Astrocyte (in vitro differentiated cells and primary cell): Measurements from ENCODE around the gene CLCF1. TPM values are rescaled to one million over a fixed set of nuclear protein-coding genes. Genes with fewer than 3 reads are reported as not detected.

ENCODE experiments used
- DNase-seq: peaks from one replicate; pipeline ENCODE4 v3.0.0-alpha.2; 2010; ENCODE audit warnings: low read depth
- FAIRE-seq: peaks from 2 replicates; lab custom pipeline; 2011; peaks lifted over from hg19 to GRCh38; lab: Jason Lieb, UNC
- H2AFZ ChIP-seq: 2 replicates; pipeline ENCODE4 v1.6.0; 2012; ENCODE audit warnings: low read depth, low read length, inconsistent platforms
- H3K27ac ChIP-seq: 2 replicates; pipeline ENCODE4 v1.5.1; 2011; ENCODE audit warnings: low read depth, low read length, inconsistent platforms
- H3K27me3 ChIP-seq: 2 replicates; pipeline ENCODE4 v1.6.0; 2011; ENCODE audit warnings: low read length, inconsistent platforms; ENCODE audit not compliant: insufficient read depth
- H3K36me3 ChIP-seq: 2 replicates; pipeline ENCODE4 v1.5.1; 2011; ENCODE audit warnings: low read length, inconsistent platforms; ENCODE audit not compliant: insufficient read depth
- H3K4me1 ChIP-seq: 2 replicates; pipeline ENCODE4 v1.5.1; 2011; ENCODE audit warnings: low read length, inconsistent platforms; ENCODE audit not compliant: insufficient read depth
- H3K4me2 ChIP-seq: 2 replicates; pipeline ENCODE4 v1.6.0; 2012; ENCODE audit warnings: low read length, inconsistent platforms
- H3K4me3 ChIP-seq: 2 replicates; pipeline ENCODE4 v1.5.1; 2011; ENCODE audit warnings: low read depth, mild to moderate bottlenecking, low read length, inconsistent platforms; ENCODE audit not compliant: insufficient read depth
- H3K79me2 ChIP-seq: 2 replicates; pipeline ENCODE4 v1.6.0; 2012; ENCODE audit warnings: mild to moderate bottlenecking, low read length, inconsistent platforms; ENCODE audit not compliant: insufficient read depth
- H3K9ac ChIP-seq: 2 replicates; pipeline ENCODE4 v1.6.0; 2012; ENCODE audit warnings: mild to moderate bottlenecking, low read length, inconsistent platforms
- H3K9me3 ChIP-seq: 2 replicates; pipeline ENCODE4 v1.5.1; 2012; ENCODE audit warnings: low read depth, mild to moderate bottlenecking, low read length, inconsistent platforms; ENCODE audit not compliant: insufficient read depth
- H4K20me1 ChIP-seq: 2 replicates; pipeline ENCODE4 v1.6.0; 2012; ENCODE audit warnings: low read length, inconsistent platforms; ENCODE audit not compliant: insufficient read depth
- H3K27ac Mint-ChIP-seq: one replicate; pipeline ENCODE4 v1.8.0; 2021; ENCODE audit warnings: mild to moderate bottlenecking, mixed read lengths; ENCODE audit not compliant: unreplicated experiment
- H3K27me3 Mint-ChIP-seq: one replicate; pipeline ENCODE4 v1.8.0; 2021; ENCODE audit warnings: low read depth, mixed read lengths; ENCODE audit not compliant: unreplicated experiment
- H3K36me3 Mint-ChIP-seq: one replicate; pipeline ENCODE4 v1.8.0; 2021; ENCODE audit warnings: low read depth, mixed read lengths; ENCODE audit not compliant: unreplicated experiment
- H3K4me1 Mint-ChIP-seq: one replicate; pipeline ENCODE4 v1.8.0; 2021; ENCODE audit warnings: low read depth, mixed read lengths; ENCODE audit not compliant: unreplicated experiment
- H3K4me3 Mint-ChIP-seq: one replicate; pipeline ENCODE4 v1.8.0; 2021; ENCODE audit warnings: mild to moderate bottlenecking, moderate library complexity, mixed read lengths; ENCODE audit not compliant: unreplicated experiment
- H3K9me3 Mint-ChIP-seq: one replicate; pipeline ENCODE4 v1.8.0; 2021; ENCODE audit warnings: mild to moderate bottlenecking, mixed read lengths; ENCODE audit not compliant: unreplicated experiment
- CTCF ChIP-seq: IDR thresholded peaks from 2 replicates; pipeline ENCODE4 v1.5.1; 2011; ENCODE audit warnings: low read depth, mild to moderate bottlenecking, inconsistent platforms, low read length, moderate library complexity; ENCODE audit not compliant: insufficient read depth
- EZH2 ChIP-seq: IDR thresholded peaks from 2 replicates; pipeline ENCODE4 v1.6.1; 2012; ENCODE audit warnings: mild to moderate bottlenecking, low read length, inconsistent platforms; ENCODE audit not compliant: insufficient read depth
- total RNA-seq: library from RNA; stranded (reverse); gene quantifications from 2 replicates; pipeline ENCODE4 v1.2.1, GENCODE V29; 2021

The CLCF1 gene
- total RNA-seq, 1 donor from 2014 or later: 17.6 TPM

GRCh38 chr11:67317888-67318555, 55.4 kb downstream of the CLCF1 start:
- FAIRE-seq: no peak

GRCh38 chr11:67317205-67317887, 56.1 kb downstream of the CLCF1 start:
- Histone ChIP-seq H3K36me3 (no peaks in the 10 kb centered on the region), H3K9me3 (no peaks in the 10 kb centered on the region), H3K4me3 (peak overlapping the region; percentile 86), H3K4me2 (peak overlapping the region; percentile 97), H3K4me1 (peaks cover 5% of the 10 kb centered on the region), H3K27ac (peak overlapping the region; percentile 76), H3K79me2 (no peaks in the 10 kb centered on the region), H3K9ac (peak overlapping the region; percentile 83), H2AFZ (peak overlapping the region; percentile 93), H4K20me1 (no peaks in the 10 kb centered on the region), H3K27me3 (no peaks in the 10 kb centered on the region)
- Mint-ChIP-seq H3K4me3 (peak overlapping the region; percentile 97), H3K9me3 (no peaks in the 10 kb centered on the region), H3K27ac (peak overlapping the region; percentile 89), H3K27me3 (peaks cover 5% of the 10 kb centered on the region), H3K36me3 (peaks cover 5% of the 10 kb centered on the region), H3K4me1 (no peaks in the 10 kb centered on the region)
- FAIRE-seq (no peak), DNase-seq (peak; percentile 75)
- no peak for TF ChIP-seq EZH2
- peak; percentile 79 for TF ChIP-seq CTCF

More at GRCh38 chr11:67317888-67318555, 55.4 kb downstream of the CLCF1 start:
- Mint-ChIP-seq H3K4me3 (peak overlapping the region; percentile 97), H3K27ac (peak overlapping the region; percentile 89), H3K9me3 (no peaks in the 10 kb centered on the region), H3K36me3 (peaks cover 5% of the 10 kb centered on the region), H3K27me3 (peaks cover 5% of the 10 kb centered on the region), H3K4me1 (no peaks in the 10 kb centered on the region)
- peak overlapping the region; percentile 93 for H2AFZ ChIP-seq
- peak overlapping the region; percentile 86 for H3K4me3 ChIP-seq
- H3K36me3 ChIP-seq: no peaks in the 10 kb centered on the region
- H3K4me1 ChIP-seq: peaks cover 5% of the 10 kb centered on the region
- H3K79me2 ChIP-seq: no peaks in the 10 kb centered on the region
- no peaks in the 10 kb centered on the region for H3K27me3 ChIP-seq
- no peak overlapping the region for H3K27ac ChIP-seq
- no peaks in the 10 kb centered on the region for H3K9me3 ChIP-seq
- no peaks in the 10 kb centered on the region for H4K20me1 ChIP-seq
- TF ChIP-seq EZH2: no peak
- no peak for TF ChIP-seq CTCF
- peak overlapping the region; percentile 97 for H3K4me2 ChIP-seq
- no peak for DNase-seq
- H3K9ac ChIP-seq: peak overlapping the region; percentile 83
